CD4-positive, alpha-beta memory T cell (primary cell): Measurements from ENCODE around the gene ACOT4. TPM values are rescaled to one million over a fixed set of nuclear protein-coding genes. Genes with fewer than 3 reads are reported as not detected.
A peak's percentile ranks its signal among the peaks of the same experiment; 100 is the strongest.

ENCODE experiments used
- CTCF ChIA-PET: fragments of 350-600 bp; sonication (Branson Sonifier 250); formaldehyde crosslinking; loops from one replicate; lab custom pipeline; 2021; ENCODE audit warnings: inconsistent platforms; ENCODE audit not compliant: partially characterized antibody; lab: Charles Lee
- POLR2A ChIA-PET: fragments of 350-600 bp; sonication (Branson Sonifier 250); formaldehyde crosslinking; loops from one replicate; lab custom pipeline; 2021; ENCODE audit not compliant: partially characterized antibody; lab: Charles Lee
- DNase-seq, 5 donors: peaks; one replicate each; pipeline versions ENCODE4 v3.0.0 to v3.0.0-alpha.2; 2020 to 2022; ENCODE audit warnings: mixed read lengths in 1 of 5
- H3K27ac ChIP-seq: one replicate; pipeline ENCODE4 v1.7.0; 2013; ENCODE audit warnings: low read depth, low read length
- H3K27me3 ChIP-seq: 2 replicates; pipeline ENCODE4 v1.7.0; 2013; ENCODE audit warnings: mild to moderate bottlenecking, low read length, moderate library complexity; ENCODE audit not compliant: insufficient read depth
- H3K36me3 ChIP-seq: 2 replicates; pipeline ENCODE4 v1.7.0; 2013; ENCODE audit warnings: mild to moderate bottlenecking, low read length, moderate library complexity; ENCODE audit not compliant: insufficient read depth
- H3K4me1 ChIP-seq: 2 replicates; pipeline ENCODE4 v1.7.0; 2013; ENCODE audit warnings: mild to moderate bottlenecking, low read length, moderate library complexity; ENCODE audit not compliant: insufficient read depth
- H3K4me3 ChIP-seq, 2 donors: one replicate each; pipeline ENCODE4 v1.7.0; 2013; ENCODE audit warnings: low read length in 2 of 2, mild to moderate bottlenecking in 1 of 2
- H3K9me3 ChIP-seq, 2 donors: one replicate each; pipeline ENCODE4 v1.7.0; 2013; ENCODE audit warnings: low read length in 2 of 2, control low read depth in 1 of 2; ENCODE audit not compliant: control insufficient read depth in 1 of 2
- H3K27ac Mint-ChIP-seq, 7 donors: one replicate each; pipeline ENCODE4 v1.8.0; 2020 to 2021; ENCODE audit warnings: mixed read lengths in 7 of 7, mild to moderate bottlenecking in 6 of 7, inconsistent platforms in 3 of 7, moderate library complexity in 3 of 7
- H3K27me3 Mint-ChIP-seq, 2 donors: one replicate each; pipeline ENCODE4 v1.8.0; 2020 to 2021; ENCODE audit warnings: mixed read lengths in 2 of 2
- H3K36me3 Mint-ChIP-seq, 2 donors: one replicate each; pipeline ENCODE4 v1.8.0; 2020 to 2021; ENCODE audit warnings: mixed read lengths in 2 of 2, inconsistent platforms in 1 of 2, mild to moderate bottlenecking in 1 of 2
- H3K4me1 Mint-ChIP-seq, 4 donors: one replicate each; pipeline ENCODE4 v1.8.0; 2020 to 2021; ENCODE audit warnings: mixed read lengths in 4 of 4, mild to moderate bottlenecking in 1 of 4
- H3K4me3 Mint-ChIP-seq, 8 donors: one replicate each; pipeline ENCODE4 v1.8.0; 2020 to 2021; ENCODE audit warnings: mixed read lengths in 8 of 8, mild to moderate bottlenecking in 7 of 8, moderate library complexity in 6 of 8, inconsistent platforms in 3 of 8
- H3K9me3 Mint-ChIP-seq, 8 donors: one replicate each; pipeline ENCODE4 v1.8.0; 2020 to 2021; ENCODE audit warnings: mixed read lengths in 8 of 8, mild to moderate bottlenecking in 5 of 8, inconsistent platforms in 3 of 8, moderate library complexity in 1 of 8
- intact Hi-C: fragments of 100-400 bp; cut with micrococcal nuclease; formaldehyde crosslinking; loops from one replicate; pipeline ENCODE4 v1.15.1; 2023
- polyA plus RNA-seq, 2 donors: library from polyadenylated mRNA; unstranded; fragments of 300-500 nt; fragmentation: Illumina TruSeq; gene quantifications; one replicate each; pipeline ENCODE4 v1.2.3, GENCODE V29; 2021
- total RNA-seq, 2 experiments: library from RNA; stranded (reverse); gene quantifications; one replicate each; pipeline ENCODE4 v1.2.3, GENCODE V29; 2021

The ACOT4 gene
- total and polyA plus RNA-seq, 4 experiments from 2014 or later, result 1.2 to 8.1 (median 3.3) TPM

GRCh38 chr14:73594491-73594890 lies 2.8 kb downstream of the ACOT4 start:
- POLR2A ChIA-PET, result no interaction called here
- peaks cover 10% of the 10 kb centered on the region for H3K4me1 ChIP-seq
- intact Hi-C loops, result loop anchor here (5.0 kb wide), 1 partner anchor 38 kb away; no protein-coding TSS in a partner anchor
- no peaks in the 10 kb centered on the region for H3K9me3 Mint-ChIP-seq
- H3K27me3 Mint-ChIP-seq, result no peaks in the 10 kb centered on the region
- H3K4me3 Mint-ChIP-seq, result no peak overlapping the region
- peak overlapping the region in 1 of 7 donors; percentile 60 for H3K27ac Mint-ChIP-seq
- H3K4me1 Mint-ChIP-seq, result peaks cover 5 to 10% (median 7%) of the 10 kb centered on the region in 4 donors
- DNase-seq, result no peak
- CTCF ChIA-PET, result no interaction called here
- no peaks in the 10 kb centered on the region for H3K27me3 ChIP-seq
- H3K9me3 ChIP-seq, result no peaks in the 10 kb centered on the region
- no peaks in the 10 kb centered on the region for H3K36me3 ChIP-seq
- H3K36me3 Mint-ChIP-seq, result peaks cover 7 to 12% of the 10 kb centered on the region in 2 donors
- no peak overlapping the region for H3K27ac ChIP-seq
- H3K4me3 ChIP-seq, result no peak overlapping the region

GRCh38 chr14:73599499-73599898 lies 7.8 kb downstream of the ACOT4 start:
- no peaks in the 10 kb centered on the region for H3K27me3 ChIP-seq
- no peaks in the 10 kb centered on the region for H3K36me3 ChIP-seq
- ChIA-PET CTCF (no interaction called here), POLR2A (interaction anchor here (2.4 kb wide), 1 partner anchor 13 kb away, joined by 7 read pairs; the partner anchor contains the start of gene ACOT6)
- peaks cover 7 to 12% of the 10 kb centered on the region in 2 donors for H3K36me3 Mint-ChIP-seq
- H3K9me3 Mint-ChIP-seq, result no peaks in the 10 kb centered on the region
- intact Hi-C loops, result no loop called here
- peaks cover 0 to 1% of the 10 kb centered on the region in 2 donors for H3K27me3 Mint-ChIP-seq
- H3K4me1 Mint-ChIP-seq, result peaks cover 0 to 4% (median 0%) of the 10 kb centered on the region in 4 donors
- no peak overlapping the region for H3K4me3 ChIP-seq
- no peaks in the 10 kb centered on the region for H3K4me1 ChIP-seq
- H3K27ac ChIP-seq, result no peak overlapping the region
- H3K9me3 ChIP-seq, result no peaks in the 10 kb centered on the region
- no peak overlapping the region for H3K27ac Mint-ChIP-seq
- DNase-seq, result no peak
- H3K4me3 Mint-ChIP-seq, result no peak overlapping the region

- no peak overlapping the region for H3K27ac Mint-ChIP-seq
- peaks cover 0 to 3% of the 10 kb centered on the region in 2 donors for H3K27me3 Mint-ChIP-seq
Observed at GRCh38 chr14:73602994-73603393, 11.3 kb downstream of the ACOT4 start.

DNA sequence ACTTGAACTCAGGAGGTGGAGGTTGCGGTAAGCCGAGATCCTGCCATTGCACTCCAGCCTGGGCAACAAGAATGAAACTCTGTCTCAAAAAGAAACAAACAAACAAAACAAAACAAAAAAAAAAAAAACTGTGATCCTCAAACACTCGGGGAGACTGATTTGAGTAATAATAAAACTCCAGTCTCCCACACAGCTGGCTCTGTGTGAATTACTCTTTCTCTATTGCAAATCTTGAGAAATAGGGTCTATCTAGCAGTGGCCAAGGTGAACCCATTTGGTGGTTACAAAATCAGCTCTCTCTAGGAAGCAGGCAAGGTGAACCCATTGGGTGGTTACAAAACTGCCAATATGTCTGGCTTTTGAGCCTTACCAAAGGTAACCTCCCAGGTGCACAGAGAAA lies 14.6 kb downstream of the ACOT4 start:
- Mint-ChIP-seq H3K27ac (no peak overlapping the region), H3K27me3 (peaks cover 0 to 3% of the 10 kb centered on the region in 2 donors), H3K4me3 (no peak overlapping the region), H3K4me1 (peaks cover 0 to 4% (median 0%) of the 10 kb centered on the region in 4 donors), H3K36me3 (no peaks in the 10 kb centered on the region), H3K9me3 (no peaks in the 10 kb centered on the region)
- Histone ChIP-seq H3K27ac (no peak overlapping the region), H3K36me3 (no peaks in the 10 kb centered on the region), H3K4me1 (no peaks in the 10 kb centered on the region), H3K4me3 (no peak overlapping the region), H3K27me3 (no peaks in the 10 kb centered on the region), H3K9me3 (no peaks in the 10 kb centered on the region)
- POLR2A ChIA-PET, result no interaction called here
- no peak for DNase-seq
- CTCF ChIA-PET, result no interaction called here
- intact Hi-C loops, result no loop called here

More at GRCh38 chr14:73602994-73603393, 11.3 kb downstream of the ACOT4 start:
- DNase-seq, result no peak
- Histone ChIP-seq H3K4me1 (no peaks in the 10 kb centered on the region), H3K4me3 (no peak overlapping the region), H3K9me3 (no peaks in the 10 kb centered on the region), H3K27me3 (no peaks in the 10 kb centered on the region), H3K27ac (no peak overlapping the region), H3K36me3 (no peaks in the 10 kb centered on the region)
- Mint-ChIP-seq H3K9me3 (no peaks in the 10 kb centered on the region), H3K36me3 (no peaks in the 10 kb centered on the region), H3K4me3 (no peak overlapping the region), H3K4me1 (peaks cover 0 to 4% (median 0%) of the 10 kb centered on the region in 4 donors)
- intact Hi-C loops, result no loop called here
- ChIA-PET POLR2A (no interaction called here), CTCF (no interaction called here)

DNA sequence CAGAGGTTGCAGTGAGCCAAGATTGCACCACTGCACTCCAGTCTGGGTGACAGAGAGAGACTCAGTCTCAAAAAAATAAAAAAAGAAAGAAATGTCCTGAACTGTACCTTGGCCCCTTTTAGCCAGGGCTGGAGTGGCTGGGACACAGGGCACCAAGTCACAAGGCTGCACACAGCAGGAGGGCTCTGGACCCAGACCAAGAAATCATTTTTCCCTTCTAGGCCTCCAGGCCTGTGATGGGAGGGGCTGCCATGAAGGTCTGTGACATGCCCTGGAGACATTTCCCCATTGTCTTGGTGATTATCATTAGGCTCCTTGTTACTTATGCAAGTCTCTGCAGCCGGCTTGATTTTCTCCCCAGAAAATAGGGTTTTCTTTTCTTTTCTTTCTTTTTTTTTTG lies 15.6 kb downstream of the ACOT4 start:
- no peak for DNase-seq
- Histone ChIP-seq H3K9me3 (no peaks in the 10 kb centered on the region), H3K4me3 (no peak overlapping the region), H3K36me3 (no peaks in the 10 kb centered on the region), H3K27me3 (no peaks in the 10 kb centered on the region), H3K27ac (no peak overlapping the region), H3K4me1 (no peaks in the 10 kb centered on the region)
- ChIA-PET POLR2A (no interaction called here), CTCF (no interaction called here)
- H3K9me3 Mint-ChIP-seq, result no peaks in the 10 kb centered on the region
- H3K4me1 Mint-ChIP-seq, result peaks cover 0 to 3% (median 1%) of the 10 kb centered on the region in 4 donors
- H3K4me3 Mint-ChIP-seq, result no peak overlapping the region
- intact Hi-C loops, result no loop called here
- no peaks in the 10 kb centered on the region for H3K36me3 Mint-ChIP-seq
- peaks cover 0 to 3% of the 10 kb centered on the region in 2 donors for H3K27me3 Mint-ChIP-seq
- no peak overlapping the region for H3K27ac Mint-ChIP-seq

DNA sequence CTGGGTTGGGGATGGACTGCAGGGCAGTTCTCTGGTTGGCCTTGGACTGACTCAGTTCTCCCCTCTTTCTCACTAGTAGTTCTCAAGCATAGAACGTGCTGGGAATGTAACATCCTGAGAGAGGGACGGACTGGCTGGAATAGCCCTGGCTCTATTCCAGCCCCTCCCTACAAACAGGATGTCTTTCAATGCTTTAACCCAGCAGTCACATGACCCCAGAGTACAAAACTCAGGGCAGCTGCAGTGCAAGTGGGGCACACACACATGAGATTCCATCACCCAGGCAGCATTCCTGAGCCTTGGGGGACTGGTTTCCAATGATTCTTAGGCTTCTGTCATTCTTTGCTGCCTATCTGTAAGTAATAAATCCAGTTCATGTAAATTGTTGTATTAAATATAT lies 19.0 kb downstream of the ACOT4 start:
- no peaks in the 10 kb centered on the region for H3K36me3 ChIP-seq
- ChIA-PET CTCF (interaction anchor here (0.7 kb wide), 1 partner anchor 177 kb away, joined by 4 read pairs; no protein-coding TSS in a partner anchor), POLR2A (interaction anchor here (0.6 to 4.7 kb wide), 3 partner anchors 42 to 120 kb away, joined by 3 to 71 read pairs (median 34); partner anchors contain the start of genes ACOT2 and RIOX1)
- no peaks in the 10 kb centered on the region for H3K9me3 ChIP-seq
- Mint-ChIP-seq H3K27me3 (no peaks in the 10 kb centered on the region), H3K27ac (peak overlapping the region in 1 of 7 donors; percentile 4), H3K9me3 (no peaks in the 10 kb centered on the region), H3K4me1 (peaks cover 0 to 6% (median 3%) of the 10 kb centered on the region in 4 donors), H3K36me3 (no peaks in the 10 kb centered on the region), H3K4me3 (no peak overlapping the region)
- intact Hi-C loops, result no loop called here
- no peak overlapping the region for H3K4me3 ChIP-seq
- H3K27ac ChIP-seq, result no peak overlapping the region
- H3K27me3 ChIP-seq, result no peaks in the 10 kb centered on the region
- DNase-seq, result no peak
- H3K4me1 ChIP-seq, result peaks cover 3% of the 10 kb centered on the region

- Histone ChIP-seq H3K27ac (peak within 1 kb of the TSS; percentile 40), H3K4me1 (peaks cover 3% of the 10 kb centered on the region), H3K27me3 (no peaks in the 10 kb centered on the region), H3K4me3 (peak within 1 kb of the TSS; percentile 52 to 82), H3K36me3 (no peaks in the 10 kb centered on the region), H3K9me3 (no peaks in the 10 kb centered on the region)
- peaks cover 0 to 6% (median 3%) of the 10 kb centered on the region in 4 donors for H3K4me1 Mint-ChIP-seq
- H3K27me3 Mint-ChIP-seq, result no peaks in the 10 kb centered on the region
- H3K27ac Mint-ChIP-seq, result peak within 1 kb of the TSS; percentile 46 to 91 (median 86)
- CTCF ChIA-PET, result interaction anchor here (0.8 to 3.1 kb wide), 8 partner anchors 17 to 112 kb away, joined by 3 to 33 read pairs (median 6); partner anchors contain the start of gene ACOT2
- no peaks in the 10 kb centered on the region for H3K9me3 Mint-ChIP-seq
- intact Hi-C loops, result loop anchor here (1.0 kb wide), 2 partner anchors 20 to 43 kb away; partner anchors contain the start of gene ACOT2
- peak within 1 kb of the TSS; percentile 85 to 90 (median 87) for H3K4me3 Mint-ChIP-seq
- no peaks in the 10 kb centered on the region for H3K36me3 Mint-ChIP-seq
- peak; percentile 63 to 83 (median 78) for DNase-seq
- POLR2A ChIA-PET, result interaction anchor here (0.9 to 4.7 kb wide), 23 partner anchors 8 to 554 kb away, joined by 3 to 93 read pairs (median 6); partner anchors contain the start of genes ACOT2, ACOT4, DNAL1 and NUMB
Observed at GRCh38 chr14:73612339-73613045, 20.8 kb downstream of the ACOT4 start, which contains the start of gene ACOT6. TSS of gene ACOT6 (plus strand) at chr14:73612517. CDS start at chr14:73612572, 55 bp downstream.
